ENCODE results near the gene C3orf20.
A peak's percentile ranks its signal among the peaks of the same experiment; 100 is the strongest.
"Not testable (repeated sequence)": the region's sequence is repeated elsewhere in the genome, so short reads cannot be mapped to it uniquely, and the experiment has no call there.

Gene C3orf20

DNA sequence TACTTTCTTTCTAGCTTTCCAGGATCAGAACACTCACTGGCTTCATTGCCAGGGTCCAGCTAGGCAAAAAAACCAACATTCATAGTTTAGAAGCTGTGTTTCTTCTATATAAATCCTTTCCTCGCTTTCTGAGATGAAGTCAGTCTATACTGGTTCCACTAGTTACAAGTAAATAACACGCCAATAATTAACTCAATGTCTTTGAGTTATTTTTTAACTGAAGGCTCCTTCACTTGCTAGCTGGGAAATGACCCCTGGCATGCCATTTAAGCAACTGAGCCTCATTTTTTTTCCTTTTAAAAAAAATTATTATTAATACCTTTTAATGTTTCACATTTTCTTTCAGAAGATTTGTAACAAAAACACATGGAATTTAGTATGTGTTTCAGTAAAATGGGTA is 25.5 kb upstream of the C3orf20 start:
- no peak for DNase-seq (ENCODE audit: low read depth in 1 of 2, low spot score in 1 of 2)

DNA sequence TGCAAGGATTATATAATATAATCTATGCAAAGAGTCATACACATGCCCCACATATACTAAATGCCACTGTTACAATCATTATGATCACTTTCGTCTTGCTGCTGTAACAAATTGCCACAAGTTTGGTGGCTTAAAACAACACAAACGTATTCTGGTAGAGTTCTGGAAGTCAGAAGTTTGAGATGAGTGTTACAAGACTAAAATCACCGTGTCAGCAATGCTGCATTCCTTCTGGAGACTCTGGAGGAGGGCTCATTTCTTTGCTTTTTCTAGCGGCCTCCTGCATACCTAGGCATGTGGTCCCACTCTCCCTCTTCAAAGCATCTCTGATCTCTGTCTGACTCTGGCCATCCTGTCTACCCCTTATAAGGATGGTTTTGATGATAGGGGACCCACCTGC is 24.7 kb upstream of the C3orf20 start:
- DNase-seq (ENCODE audit: low read depth in 1 of 2, low spot score in 1 of 2): no peak

DNA sequence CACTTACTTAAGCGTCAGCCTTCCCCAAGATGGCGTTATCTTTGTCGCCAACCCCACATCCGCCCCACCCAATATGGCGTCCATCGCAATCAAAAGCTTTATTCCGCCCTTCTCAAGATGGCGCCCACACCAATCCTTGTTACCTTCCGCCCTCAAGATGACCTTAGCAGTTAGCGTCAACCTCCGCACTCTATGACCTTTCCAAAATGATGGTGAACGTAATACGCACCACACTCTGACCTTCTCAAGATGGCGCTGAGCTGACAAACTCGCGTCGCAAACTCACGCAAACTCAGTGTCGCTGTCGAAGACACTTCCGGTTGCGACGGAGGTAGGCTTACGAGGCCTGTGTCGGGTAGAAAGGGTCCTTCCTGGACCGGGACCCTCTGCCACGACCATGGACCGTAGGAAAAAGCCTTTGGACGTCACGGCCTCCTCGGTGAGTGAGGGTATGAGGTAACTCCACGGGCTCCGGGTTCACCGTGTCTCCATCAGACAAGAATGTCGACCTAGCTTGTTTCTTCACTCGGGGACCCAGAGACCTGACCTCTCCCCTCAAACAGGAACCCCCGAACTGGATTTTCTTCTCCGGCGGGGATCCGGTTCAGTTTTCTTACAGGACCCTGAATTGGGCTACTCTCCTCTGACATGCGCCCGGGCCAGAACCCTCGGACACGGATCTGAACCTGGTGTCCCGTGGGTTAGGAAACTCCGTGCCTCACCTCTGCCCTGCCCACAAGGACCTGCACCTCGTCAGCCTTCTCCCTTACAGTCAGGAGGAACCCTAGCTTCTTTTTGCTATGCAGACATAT is 23.3 kb upstream of the C3orf20 start, which contains the start of gene CCDC174:
TSS of gene CCDC174 (plus strand) at position 323 of the 812 bp plus-strand sequence. CDS start at position 398, 75 bp downstream.
- DNase-seq (ENCODE audit: low read depth in 1 of 2, low spot score in 1 of 2): peak; percentile 91 to 94

DNA sequence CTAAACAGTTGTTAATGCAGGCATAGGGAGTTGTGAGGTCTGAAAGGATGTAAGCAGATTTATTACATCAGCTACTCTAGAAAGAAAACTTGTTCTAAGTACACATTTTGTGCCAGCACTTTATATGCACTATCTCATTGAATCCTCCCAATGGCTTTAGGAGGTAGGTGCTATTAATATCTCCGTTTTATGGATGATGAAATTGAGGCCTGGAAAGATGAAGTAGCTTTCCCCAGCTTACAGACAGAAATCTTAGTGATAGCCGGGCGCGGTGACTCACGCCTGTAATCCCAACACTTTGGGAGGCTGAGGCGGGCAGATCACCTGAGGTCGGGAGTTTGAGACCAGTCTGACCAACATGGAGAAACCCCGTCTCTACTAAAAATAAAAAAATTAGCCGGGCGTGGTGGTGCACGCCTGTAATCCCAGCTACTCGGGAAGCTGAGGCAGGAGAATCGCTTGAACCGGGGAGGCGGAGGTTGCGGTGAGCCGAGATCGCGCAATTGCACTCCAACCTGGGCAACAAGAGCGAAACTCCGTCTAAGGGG is 22.5 kb upstream of the C3orf20 start:
- DNase-seq (ENCODE audit: low read depth in 1 of 2, low spot score in 1 of 2): not testable (repeated sequence)

DNA sequence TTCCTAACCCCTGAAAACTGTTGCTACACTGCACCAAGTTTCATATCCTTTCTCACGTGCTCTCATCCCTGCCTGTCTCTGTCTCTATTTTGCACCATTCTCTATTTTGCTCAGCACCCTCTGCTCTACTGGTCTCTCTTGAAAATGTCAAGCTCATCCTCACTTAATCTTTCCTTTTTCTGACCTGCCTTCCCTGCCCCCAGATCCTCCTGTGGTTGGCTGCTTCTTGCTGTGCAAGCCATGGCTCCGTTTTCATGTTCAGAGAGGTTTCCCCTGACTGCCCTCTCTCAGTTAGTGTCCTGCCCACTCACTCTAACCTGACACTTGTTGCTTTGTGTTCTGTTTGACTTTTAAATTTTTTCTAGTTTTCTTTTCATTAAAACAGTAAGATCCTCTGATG is 17.4 kb upstream of the C3orf20 start:
- DNase-seq (ENCODE audit: low read depth in 1 of 2, low spot score in 1 of 2): no peak

DNA sequence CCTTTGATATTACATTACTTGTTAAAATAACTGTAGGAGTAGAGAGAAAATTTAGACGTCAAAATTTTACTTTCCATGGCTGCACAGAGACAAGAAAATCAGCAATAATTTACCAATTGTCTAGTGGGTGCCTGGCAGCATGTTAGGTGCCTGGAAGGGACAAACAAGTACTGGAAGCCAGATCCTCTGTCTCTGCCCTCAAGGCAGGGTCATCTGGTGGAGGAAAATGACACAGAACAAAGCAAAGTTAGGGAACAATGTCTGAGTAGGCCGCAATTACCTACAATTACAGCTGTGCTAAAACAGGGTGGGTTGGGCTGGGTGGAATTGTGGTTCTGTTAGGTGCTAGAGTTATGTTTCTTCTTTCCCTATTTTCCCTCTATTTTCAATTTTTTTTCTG is 16.0 kb upstream of the C3orf20 start:
- DNase-seq (ENCODE audit: low read depth in 1 of 2, low spot score in 1 of 2): no peak

DNA sequence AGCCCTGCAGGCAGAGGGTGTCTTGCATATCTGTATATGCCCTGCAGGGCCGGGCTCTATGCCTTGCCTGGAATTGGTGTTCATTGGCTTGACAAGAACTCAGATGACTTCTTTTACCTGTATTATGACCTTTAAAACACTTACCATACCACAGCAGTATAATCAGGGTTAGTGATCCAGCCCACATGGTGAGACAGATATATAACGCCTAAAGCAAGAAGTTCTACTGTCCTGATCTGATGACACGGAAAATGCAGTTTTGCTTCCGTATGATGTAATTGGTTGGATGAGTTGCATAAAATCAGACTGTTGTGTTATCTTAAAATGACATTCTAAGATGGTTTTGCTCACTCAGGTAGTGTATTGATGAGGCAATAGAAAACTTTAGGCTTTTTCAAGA is 14.0 kb upstream of the C3orf20 start:
- no peak for DNase-seq (ENCODE audit: low read depth in 1 of 2, low spot score in 1 of 2)

DNA sequence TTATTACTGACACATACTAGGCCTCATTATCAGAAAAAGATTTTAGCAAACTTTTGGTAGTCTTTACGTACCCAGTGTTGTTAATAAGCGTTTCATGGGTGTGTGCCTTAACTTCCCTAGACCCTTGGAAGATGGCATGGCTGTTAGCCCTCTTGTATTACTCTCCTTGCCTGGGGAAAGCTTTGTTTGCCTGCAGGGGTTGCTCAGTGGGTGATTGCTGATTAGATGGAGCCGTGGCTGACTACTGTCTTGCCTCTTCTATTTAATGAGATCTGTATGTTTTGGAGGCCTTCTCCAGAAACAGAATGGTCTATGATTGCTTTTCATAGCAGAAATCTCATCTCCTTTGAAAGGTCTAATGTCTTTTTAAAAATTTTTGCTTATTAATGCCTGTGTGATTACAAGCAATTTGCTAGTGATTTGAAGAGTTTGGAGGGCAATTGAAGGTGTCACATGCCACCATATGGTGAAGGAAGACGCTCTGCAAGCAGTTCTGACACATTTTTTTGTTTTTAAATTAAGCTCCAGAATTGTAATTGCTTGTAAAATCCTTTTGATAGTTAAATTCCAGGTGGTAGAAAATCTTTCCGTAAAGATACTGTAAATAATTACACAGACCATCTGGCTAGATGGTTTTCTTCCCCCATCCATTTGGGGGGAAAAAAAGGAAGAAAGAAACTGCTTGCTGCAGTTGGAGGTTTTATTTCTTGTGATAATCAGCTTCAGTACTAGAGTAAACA is 11.4 kb upstream of the C3orf20 start:
- no peak for DNase-seq (ENCODE audit: low read depth in 1 of 2, low spot score in 1 of 2)

DNA sequence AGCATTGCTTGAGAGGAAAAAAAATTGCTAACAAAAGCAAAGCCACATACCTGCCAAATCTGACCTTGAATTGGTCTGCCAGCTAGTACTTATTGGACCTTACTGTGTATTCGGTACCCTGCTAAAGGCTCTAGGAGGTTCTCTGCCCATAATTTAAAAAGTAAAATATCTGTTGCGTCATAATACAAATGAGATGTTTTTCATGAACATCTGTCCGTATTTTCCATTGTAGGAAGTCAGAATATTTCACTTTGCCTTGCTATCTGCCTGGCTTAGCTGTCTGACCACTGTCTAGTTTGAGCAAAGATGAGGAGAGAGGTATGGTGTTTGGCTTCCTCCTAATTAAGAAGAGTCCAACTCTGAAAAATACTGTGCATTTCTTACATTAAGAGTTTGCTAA is 10.8 kb upstream of the C3orf20 start:
- DNase-seq (ENCODE audit: low read depth in 1 of 2, low spot score in 1 of 2): no peak

DNA sequence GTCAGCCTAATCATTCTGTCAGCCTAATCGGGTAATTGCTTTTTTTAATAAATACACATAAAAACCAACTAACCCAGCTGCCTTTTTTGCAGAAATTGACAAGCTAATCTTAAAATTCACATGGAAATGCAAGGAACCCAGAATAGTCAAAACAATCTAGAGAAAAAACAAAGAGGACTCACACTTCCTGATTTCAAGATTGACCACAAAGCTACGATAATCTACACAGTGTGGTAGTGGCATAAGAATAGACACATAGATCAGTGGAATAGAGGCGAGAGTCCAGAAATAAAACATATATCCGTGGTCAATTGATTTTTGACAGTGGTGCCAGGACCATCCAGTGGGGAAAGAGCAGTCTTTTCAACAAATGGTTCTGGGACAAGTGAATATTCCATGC is 2.4 kb upstream of the C3orf20 start:
- no peak for DNase-seq (ENCODE audit: low read depth in 1 of 2, low spot score in 1 of 2)

DNA sequence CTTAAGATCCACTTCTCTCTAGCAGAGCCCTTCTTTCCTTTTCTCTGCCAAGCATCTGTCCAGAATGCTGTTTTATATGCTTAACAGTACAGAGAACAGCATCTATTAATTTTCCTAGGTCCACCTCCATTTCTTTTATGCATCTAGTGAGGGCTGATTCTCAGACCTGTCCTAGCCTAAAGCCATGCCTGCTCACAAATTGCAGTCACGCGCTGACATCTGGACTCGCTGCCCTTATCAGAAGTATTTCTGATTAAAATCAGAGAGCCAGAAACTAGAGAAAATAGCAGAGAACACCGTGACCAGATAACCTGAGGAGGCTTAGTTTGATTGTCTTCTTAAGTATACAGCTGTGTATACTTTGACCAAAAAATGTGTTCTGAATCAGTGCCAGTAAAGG is 1.9 kb downstream of the C3orf20 start:
- no peak for DNase-seq (ENCODE audit: low read depth in 1 of 2, low spot score in 1 of 2)

DNA sequence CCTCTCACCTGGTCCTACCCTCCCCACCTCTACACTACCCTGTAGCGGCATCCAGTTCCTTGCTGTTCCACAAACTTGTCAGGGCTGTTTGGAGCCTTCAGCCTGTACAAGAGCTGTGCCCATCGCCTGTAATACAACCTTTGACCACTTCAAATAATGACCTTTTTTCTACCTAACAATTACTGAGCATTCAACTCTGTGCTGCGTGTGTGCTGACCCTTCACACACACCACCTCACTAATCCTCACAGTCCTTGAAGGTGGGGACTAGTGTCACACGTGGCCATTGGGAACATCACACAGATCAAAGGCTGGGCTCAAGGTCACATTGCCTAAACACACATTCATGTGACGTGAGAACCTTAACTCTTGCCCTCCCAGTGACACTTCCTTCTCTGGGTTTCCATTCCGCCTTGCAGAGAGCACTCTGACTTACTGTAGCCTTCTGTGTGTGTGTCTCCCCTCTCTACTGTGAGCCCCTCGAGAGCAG is 3.1 kb downstream of the C3orf20 start:
- no peak for DNase-seq (ENCODE audit: low read depth in 1 of 2, low spot score in 1 of 2)

DNA sequence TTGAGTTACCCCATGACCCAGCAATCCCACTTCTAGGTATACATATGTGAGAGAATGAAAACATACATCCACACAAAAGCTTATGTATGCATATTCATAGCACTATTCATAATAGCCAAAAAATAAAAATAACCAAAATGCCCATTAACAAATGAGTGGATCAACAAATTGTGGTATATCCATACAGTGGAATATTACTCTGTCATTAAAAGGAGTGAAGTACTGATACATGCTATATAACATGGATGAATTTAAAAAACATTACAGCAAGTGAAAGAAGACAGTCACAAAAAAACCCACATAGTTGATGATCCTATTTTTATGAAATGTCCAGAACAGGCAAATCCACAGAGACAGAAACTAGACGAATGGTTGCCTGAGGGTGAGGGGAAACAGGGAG is 5.2 kb downstream of the C3orf20 start:
- DNase-seq (ENCODE audit: low read depth in 1 of 2, low spot score in 1 of 2): no peak

DNA sequence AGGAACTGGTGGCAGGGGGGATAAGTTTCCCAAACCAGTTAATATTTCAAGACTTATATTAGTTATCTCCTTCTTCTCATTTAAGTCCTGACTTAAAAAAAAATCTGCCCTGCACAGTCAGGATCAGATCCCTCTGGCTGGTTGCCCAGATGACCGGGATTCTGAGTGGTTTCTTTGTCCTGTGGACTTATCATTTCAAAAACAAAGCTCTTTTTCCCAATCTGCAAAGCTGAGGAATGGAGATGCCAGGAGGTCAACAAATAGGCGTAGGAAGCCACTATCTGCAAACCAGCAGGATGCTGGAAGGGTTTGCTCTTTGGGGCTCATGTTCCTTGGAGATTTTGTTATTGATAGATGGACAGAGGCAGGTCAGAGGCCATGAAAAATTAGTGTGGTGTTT is 5.8 kb downstream of the C3orf20 start:
- DNase-seq (ENCODE audit: low read depth in 1 of 2, low spot score in 1 of 2): no peak

DNA sequence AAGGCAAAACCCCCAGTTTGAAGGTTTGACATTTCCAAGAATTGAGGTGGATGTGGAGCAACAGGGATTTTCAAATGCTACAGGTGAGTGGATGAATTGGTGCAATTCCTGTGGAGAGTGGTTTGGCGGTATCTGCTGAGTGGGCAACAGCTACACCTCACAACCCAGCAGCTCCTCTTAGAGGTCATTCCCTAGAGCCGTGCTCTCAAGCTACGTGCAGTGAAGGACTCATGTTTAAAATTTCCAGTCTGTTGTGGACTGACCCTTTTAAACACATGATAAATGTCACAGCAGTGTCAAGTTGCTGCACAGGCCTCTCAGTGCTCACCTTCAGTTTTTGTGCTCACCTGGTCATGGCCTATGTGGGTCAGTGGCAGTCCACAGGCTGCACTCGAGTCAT is 9.5 kb downstream of the C3orf20 start:
- no peak for DNase-seq (ENCODE audit: low read depth in 1 of 2, low spot score in 1 of 2)

DNA sequence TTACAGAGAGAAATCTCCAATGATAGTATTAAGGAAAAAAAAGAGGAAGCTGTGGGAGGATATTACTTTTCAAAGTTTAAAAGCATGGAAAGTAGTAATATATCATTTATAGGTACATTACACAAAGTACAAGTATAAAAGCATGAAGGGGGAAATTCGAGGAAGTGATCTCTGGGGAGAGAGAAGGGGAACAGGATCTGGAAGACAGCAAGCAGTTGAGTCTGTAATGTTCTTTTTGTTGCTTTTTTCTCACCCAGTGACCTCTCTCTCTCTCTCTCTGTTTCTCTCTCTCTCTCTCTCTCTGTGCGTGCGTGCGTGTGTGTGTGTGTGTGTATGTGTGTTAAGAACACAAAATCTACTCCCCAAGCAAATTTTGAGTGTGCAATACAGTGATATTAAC is 10.2 kb downstream of the C3orf20 start:
- DNase-seq (ENCODE audit: low read depth in 1 of 2, low spot score in 1 of 2): no peak

DNA sequence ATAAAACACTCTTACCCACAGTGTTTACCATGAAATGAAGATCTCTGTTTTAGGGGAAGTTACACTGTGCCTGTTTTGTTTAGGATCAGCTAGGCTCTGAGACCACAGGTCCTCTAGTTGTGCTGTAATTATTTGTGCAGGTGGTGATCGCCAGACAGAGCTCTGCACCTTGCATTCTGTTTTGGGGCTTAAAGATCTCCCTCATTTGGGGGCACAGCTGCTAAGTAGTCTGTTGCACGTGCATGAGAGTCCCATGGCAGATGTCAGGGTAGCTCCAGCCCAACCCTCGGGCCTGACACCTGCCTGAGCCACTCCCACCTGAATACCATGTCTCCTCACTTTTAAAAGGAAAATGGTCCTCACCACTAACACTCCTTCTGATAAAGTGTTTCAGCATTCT is 12.4 kb downstream of the C3orf20 start:
- no peak for DNase-seq (ENCODE audit: low read depth in 1 of 2, low spot score in 1 of 2)

DNA sequence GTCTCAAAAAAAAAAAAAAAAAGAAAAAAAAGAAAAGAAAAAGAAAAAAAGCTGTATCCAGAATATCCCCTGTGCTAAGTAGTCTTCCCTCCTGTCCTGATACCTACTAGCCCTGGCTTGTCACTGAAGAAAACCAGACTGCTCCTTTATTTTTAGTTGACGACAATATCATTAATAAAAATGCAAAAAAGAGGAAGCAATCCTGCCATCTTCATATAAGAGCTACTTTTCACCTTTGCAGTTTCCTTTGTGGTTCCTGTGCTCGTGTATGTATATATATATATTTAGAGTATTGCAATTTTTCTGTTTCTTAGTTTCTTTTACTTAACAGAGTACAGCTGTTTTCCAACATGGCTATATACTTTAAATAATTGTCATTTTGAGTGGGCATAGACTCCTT is 13.6 kb downstream of the C3orf20 start:
- DNase-seq (ENCODE audit: low read depth in 1 of 2, low spot score in 1 of 2): no peak

DNA sequence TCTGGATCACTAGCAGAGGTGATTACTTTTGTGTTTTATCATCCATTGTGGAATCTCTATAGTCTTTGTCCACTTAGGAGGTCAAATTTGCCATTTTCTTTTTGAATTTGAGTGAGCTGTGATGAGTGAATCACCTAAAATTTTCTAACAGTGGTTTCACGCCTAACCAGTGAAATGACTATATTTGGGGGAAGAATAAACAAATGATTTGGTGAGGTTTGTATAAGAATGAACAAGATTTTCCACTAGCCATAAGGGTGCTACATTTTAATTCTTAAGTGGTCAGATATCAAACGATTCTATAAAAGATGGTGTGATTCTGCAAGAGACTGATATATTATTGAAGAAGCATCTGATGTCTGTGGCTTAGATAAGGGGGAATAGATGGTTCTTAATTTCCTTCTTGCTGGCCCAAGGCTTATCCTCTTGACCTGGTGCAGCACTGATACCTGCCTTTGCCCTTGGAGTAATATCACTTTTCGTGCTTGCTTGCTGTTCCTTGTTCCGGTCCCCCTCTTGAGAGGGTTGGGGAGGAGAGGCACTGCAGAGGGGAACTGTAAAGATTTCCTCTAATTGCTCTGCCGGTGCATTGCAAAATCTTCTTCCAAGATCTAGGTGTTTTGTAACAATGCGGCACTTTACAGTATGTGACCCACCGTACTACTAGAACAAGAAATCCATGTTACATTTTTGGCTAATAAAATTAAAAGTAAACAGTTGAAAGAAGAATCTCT is 14.5 kb downstream of the C3orf20 start:
- no peak for DNase-seq (ENCODE audit: low read depth in 1 of 2, low spot score in 1 of 2)

DNA sequence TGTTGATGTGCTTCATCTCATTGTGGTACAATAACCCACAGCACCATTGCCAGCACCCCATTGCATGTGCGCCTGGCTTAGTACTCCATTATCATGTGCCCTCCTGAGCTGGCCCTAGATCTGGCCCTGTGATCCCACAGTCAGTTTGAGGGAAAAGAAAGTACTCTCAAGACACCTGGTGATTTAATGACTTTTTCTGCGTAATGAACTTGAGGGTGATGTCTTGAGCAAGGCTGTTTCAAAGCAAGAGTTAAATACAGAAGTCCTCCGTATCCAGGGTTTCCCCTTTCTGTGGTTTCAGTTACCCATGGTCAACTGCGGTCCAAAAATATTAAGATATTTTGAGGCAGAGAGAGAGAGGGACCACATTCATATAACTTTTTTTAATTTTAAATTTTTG is 16.3 kb downstream of the C3orf20 start:
- no peak for DNase-seq (ENCODE audit: low read depth in 1 of 2, low spot score in 1 of 2)

DNA sequence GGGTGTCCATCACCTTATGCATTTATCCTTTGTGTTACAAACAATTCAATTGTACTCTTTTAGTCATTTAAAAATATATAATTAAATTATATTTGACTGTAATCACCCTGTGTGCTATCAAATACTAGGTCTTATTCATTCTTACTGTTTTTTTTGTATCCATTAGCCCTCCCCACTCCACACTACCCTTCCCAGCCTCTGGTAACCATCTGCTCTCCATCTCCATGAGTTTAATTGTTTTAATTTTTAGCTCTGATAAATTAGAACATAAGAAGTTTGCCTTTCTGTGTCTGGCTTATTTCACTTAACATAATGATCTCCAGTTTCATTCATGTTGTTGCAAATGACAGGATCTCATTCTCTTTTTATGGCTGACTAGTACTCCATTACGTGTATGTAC is 16.8 kb downstream of the C3orf20 start:
- DNase-seq (ENCODE audit: low read depth in 1 of 2, low spot score in 1 of 2): no peak
